Esophagus muscularis mucosa (tissue), 4 donors: ENCODE results near the gene RFX3. TPM values are rescaled to one million over a fixed set of nuclear protein-coding genes. Genes with fewer than 3 reads are reported as not detected.
A peak's percentile ranks its signal among the peaks of the same experiment; 100 is the strongest.

Experiments
- DNase-seq: peaks from one replicate; pipeline ENCODE4 v3.0.0-alpha.2; 2017; ENCODE audit errors: extremely low spot score
- H3K27ac ChIP-seq, 4 donors: fragments of 200-600 bp; sonication (generic); replicated peaks in 1 of 4; 1 replicate in 3 of 4; 2 replicates in 1 of 4; pipeline ENCODE4 v1.5.1; 2016 to 2019; ENCODE audit warnings: mild to moderate bottlenecking in 1 of 4
- H3K27me3 ChIP-seq, 4 donors: fragments of 200-600 bp; sonication (generic); one replicate each; pipeline versions ENCODE4 v1.5.1 to v1.6.0; 2016 to 2019
- H3K36me3 ChIP-seq, 4 donors: fragments of 200-600 bp; sonication (generic); one replicate each; pipeline ENCODE4 v1.5.1; 2016 to 2019
- H3K4me1 ChIP-seq, 4 donors: fragments of 200-600 bp; sonication (generic); one replicate each; pipeline ENCODE4 v1.5.1; 2016 to 2019
- H3K4me3 ChIP-seq, 4 donors: fragments of 200-600 bp; sonication (generic); 1 replicate in 2 of 4; 2 replicates in 2 of 4; pipeline ENCODE4 v1.5.1; 2016 to 2019; ENCODE audit warnings: mild to moderate bottlenecking in 4 of 4, moderate library complexity in 1 of 4
- H3K9me3 ChIP-seq, 4 donors: fragments of 200-600 bp; sonication (generic); 1 replicate in 3 of 4; 2 replicates in 1 of 4; pipeline ENCODE4 v1.5.1; 2016 to 2019
- EP300 ChIP-seq: sonication (generic); formaldehyde crosslinking; IDR thresholded peaks from one replicate; pipeline ENCODE4 v1.6.1; 2017; ENCODE audit warnings: antibody characterized with exemption
- POLR2A ChIP-seq: fragments of 450-650 bp; IDR thresholded peaks from one replicate; pipeline ENCODE4 v1.6.1; 2017; ENCODE audit warnings: antibody characterized with exemption, moderate library complexity, mild to moderate bottlenecking, low read depth
- POLR2AphosphoS5 ChIP-seq, 2 donors: sonication (generic); formaldehyde crosslinking; IDR thresholded peaks; one replicate each; pipeline ENCODE4 v1.6.1; 2017; ENCODE audit warnings: antibody characterized with exemption in 2 of 2
- whole genome bisulfite sequencing: methylation state at CpG from one replicate; pipeline ENCODE4 v1.1.5; 2018; 5-methylcytosine and 5-hydroxymethylcytosine counted together
- intact Hi-C: fragments of 100-400 bp; cut with DNase I; formaldehyde crosslinking; loops from one replicate; pipeline ENCODE4 v1.15.1; 2023
- total RNA-seq, 4 donors: library from RNA; depleted of rRNA; stranded (reverse); fragments of >200 nt; gene quantifications; one replicate each; pipeline versions ENCODE4 v1.1.0 to v1.2.1, GENCODE V29; 2016
- TF ChIP-seq, protein P1 (sequence below), 3 experiments: fragments of 200-600 bp in 2 of 3; fragments of 450-650 bp in 1 of 3; sonication (generic) in 2 of 3; IDR thresholded peaks; one replicate each; pipeline ENCODE4 v1.5.1; 2017 to 2019; ENCODE audit warnings: antibody characterized with exemption in 3 of 3, mild to moderate bottlenecking in 2 of 3, moderate library complexity in 1 of 3

Gene RFX3
- total RNA-seq, 4 donors from 2014 or later = 4.5 to 7.9 (median 5.5) TPM

DNA sequence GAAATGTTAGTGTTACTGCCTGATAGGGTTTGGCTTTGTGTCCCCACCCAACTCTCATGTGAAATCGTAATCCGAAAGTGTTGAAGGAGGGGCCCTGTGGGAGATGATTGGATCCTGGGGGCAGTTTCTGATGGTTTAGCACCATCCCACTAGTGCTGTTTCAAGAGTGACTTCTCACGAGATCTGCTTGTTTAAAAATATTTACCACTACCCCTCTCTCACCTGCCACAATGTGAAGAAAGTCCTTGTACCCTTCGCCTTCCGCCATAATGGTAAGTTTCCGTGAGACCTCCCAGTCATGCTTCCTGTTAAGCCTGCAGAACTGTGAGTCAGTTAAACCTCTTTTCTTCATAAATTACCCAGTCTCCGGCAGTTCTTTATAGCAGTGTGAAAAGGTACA lies 2.6 kb upstream of the RFX3 start:
- no peak overlapping the region for H3K27ac ChIP-seq
- 79% methylated on average over 7 of the region's 7 CpGs for WGBS
- H3K4me1 ChIP-seq = peaks cover 0 to 32% (median 31%) of the 10 kb centered on the region in 4 donors
- H3K27me3 ChIP-seq = no peaks in the 10 kb centered on the region
- no peak for TF ChIP-seq POLR2AphosphoS5 (IDR thresholded peaks at IDR 0.05)
- TF ChIP-seq, protein P1, sequence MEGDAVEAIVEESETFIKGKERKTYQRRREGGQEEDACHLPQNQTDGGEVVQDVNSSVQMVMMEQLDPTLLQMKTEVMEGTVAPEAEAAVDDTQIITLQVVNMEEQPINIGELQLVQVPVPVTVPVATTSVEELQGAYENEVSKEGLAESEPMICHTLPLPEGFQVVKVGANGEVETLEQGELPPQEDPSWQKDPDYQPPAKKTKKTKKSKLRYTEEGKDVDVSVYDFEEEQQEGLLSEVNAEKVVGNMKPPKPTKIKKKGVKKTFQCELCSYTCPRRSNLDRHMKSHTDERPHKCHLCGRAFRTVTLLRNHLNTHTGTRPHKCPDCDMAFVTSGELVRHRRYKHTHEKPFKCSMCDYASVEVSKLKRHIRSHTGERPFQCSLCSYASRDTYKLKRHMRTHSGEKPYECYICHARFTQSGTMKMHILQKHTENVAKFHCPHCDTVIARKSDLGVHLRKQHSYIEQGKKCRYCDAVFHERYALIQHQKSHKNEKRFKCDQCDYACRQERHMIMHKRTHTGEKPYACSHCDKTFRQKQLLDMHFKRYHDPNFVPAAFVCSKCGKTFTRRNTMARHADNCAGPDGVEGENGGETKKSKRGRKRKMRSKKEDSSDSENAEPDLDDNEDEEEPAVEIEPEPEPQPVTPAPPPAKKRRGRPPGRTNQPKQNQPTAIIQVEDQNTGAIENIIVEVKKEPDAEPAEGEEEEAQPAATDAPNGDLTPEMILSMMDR (IDR thresholded peaks at IDR 0.05) = no peak
- TF ChIP-seq EP300 = no peak
- no peak for TF ChIP-seq POLR2A
- no peaks in the 10 kb centered on the region for H3K9me3 ChIP-seq
- H3K36me3 ChIP-seq = no peaks in the 10 kb centered on the region
- DNase-seq = no peak
- peak overlapping the region in 2 of 4 donors; percentile 1 to 10 for H3K4me3 ChIP-seq
- intact Hi-C loops = no loop called here

DNA sequence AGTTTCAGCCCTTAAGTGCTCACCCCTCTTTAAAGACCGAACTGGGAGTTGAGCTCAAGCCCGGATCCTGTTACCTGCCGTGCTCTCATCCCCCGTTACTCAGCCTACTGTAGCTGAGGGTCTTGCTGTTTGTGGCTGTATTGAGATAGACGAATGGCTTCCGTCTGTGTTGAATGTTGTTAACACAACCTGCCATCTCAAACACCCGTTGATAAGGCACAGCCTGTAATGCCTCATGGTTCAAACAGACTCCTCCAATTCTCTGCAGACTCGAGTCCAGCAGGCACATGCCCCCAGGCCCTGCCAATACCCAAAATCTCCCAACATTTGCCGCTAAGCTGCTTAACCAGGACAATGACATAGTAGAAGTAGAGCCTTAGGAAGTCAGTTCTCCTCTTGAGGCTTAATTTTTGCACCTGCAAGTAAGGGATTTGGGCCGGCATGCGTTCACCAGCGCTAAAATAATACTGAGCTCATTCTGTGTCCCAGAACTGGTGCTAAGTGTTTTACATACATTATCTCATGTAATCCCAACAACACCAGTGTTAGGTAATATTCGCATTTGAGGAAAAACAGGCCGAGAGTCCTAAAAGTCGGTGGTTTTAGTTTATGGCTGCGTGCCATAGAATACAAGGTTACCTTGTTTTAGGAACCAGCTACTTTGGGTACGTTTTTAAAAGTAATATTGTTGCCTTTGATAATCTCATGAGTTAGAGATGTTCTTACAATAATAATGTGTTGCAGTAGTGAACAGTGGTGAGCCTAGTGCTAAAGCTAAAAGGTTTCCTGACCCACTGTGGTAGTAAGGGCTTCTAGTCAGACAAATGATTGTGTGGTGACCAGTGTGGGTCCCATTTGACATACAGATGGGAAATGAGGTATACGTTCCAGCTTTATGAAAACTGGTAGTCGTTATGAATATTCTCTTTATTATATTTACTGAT lies 1.5 kb upstream of the RFX3 start:
- intact Hi-C loops = no loop called here
- Histone ChIP-seq H3K36me3 (no peaks in the 10 kb centered on the region), H3K4me3 (peak overlapping the region; percentile 85 to 98 (median 92)), H3K27me3 (no peaks in the 10 kb centered on the region), H3K4me1 (peaks cover 0 to 43% (median 42%) of the 10 kb centered on the region in 4 donors), H3K9me3 (no peaks in the 10 kb centered on the region), H3K27ac (peak overlapping the region; percentile 99 to 100 (median 100))
- no peak for DNase-seq
- TF ChIP-seq POLR2A (no peak), EP300 (no peak), POLR2AphosphoS5 (IDR thresholded peaks at IDR 0.05) (no peak)
- TF ChIP-seq, protein P1 (IDR thresholded peaks at IDR 0.05) = no peak
- WGBS = 39% methylated on average over 13 of the region's 19 CpGs

DNA sequence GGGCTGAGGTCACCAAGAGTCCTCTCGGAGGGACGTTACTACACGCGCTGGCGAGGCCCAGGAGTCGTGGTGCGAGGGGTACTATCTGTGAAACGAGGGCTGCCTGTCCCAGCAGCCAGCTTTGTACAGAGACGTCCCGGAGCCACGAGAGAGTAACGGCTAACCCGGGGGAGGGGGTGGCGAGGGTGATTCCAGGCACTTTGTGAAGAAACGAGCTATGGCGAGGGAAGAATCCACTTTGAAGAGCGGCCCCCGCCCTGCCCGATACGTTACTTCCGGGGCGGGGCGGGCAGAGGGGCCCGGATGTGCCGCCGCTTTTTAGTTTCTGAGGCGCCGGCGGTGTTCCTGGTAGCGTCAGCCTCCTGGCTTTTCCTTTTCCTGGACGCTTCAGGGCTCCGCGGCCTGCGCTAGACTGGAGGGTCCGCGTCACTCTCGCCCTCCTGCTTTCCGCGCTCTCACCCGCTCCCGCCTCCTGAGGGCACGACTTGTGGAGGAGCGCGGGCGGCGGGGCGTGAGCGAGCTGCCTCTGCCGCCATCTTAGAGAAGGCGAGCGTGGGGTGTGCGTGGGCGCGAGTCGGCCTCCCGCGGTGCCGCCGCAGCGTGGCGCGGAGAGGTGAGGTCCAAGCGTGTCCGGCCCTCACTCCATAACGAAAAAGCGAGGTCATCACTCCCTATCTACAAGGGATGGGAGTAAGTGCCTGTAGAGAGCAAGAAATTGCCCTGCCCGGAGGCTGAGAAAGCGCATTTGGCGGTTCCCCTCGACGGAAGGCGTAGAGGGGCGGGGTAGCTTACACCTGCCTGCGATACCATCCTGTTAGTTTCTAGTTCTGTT lies 580 bp upstream of the RFX3 start:
- intact Hi-C loops = no loop called here
- Histone ChIP-seq H3K4me1 (peaks cover 0 to 48% (median 46%) of the 10 kb centered on the region in 4 donors), H3K36me3 (no peaks in the 10 kb centered on the region), H3K27me3 (no peaks in the 10 kb centered on the region), H3K9me3 (no peaks in the 10 kb centered on the region), H3K27ac (peak overlapping the region; percentile 99 to 100 (median 100)), H3K4me3 (peak overlapping the region; percentile 85 to 98 (median 92))
- 1% methylated on average over 12 of the region's 74 CpGs for WGBS
- no peak for TF ChIP-seq EP300
- TF ChIP-seq POLR2A = peak; percentile 74
- TF ChIP-seq POLR2AphosphoS5 (IDR thresholded peaks at IDR 0.05) = peak; percentile 88 to 97
- peak; percentile 96 for DNase-seq

DNA sequence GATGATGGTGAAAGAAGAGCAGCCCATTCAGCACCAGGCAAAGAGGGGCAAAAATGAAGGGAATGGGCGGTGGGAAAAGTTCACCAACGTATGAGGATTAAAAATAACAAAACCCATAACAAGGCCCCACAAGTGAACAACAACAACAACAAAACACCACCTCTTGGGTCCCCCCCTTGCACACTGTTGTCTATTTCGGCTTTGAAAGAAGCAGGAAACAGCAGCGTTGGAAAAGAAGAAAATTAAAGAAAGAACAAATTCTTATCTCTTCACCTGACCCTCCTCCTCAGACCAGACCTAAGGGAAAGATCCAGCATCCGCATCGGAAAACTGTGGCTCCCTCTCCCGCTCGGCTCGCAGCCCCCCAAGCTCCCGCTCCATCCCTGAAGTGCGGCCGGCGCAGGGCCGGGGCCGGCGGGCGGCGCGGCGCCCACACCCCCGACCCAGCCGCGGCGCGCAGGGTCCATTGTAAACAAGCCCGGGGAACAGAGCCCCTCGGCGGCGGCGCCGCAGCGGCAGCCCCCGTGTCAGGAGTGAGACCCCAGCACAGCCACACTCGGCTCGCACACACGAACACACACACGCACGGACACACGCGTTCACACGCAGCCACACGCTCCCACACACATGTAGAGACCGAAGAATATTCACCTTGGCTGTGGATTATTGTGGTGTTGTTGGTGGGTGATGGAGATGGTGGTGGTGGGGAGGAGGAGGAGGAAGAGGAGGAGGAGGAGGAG lies 535 bp downstream of the RFX3 start:
- TF ChIP-seq, protein P1 (IDR thresholded peaks at IDR 0.05) = no peak
- no peak for TF ChIP-seq EP300
- Histone ChIP-seq H3K4me1 (peaks cover 0 to 48% (median 46%) of the 10 kb centered on the region in 4 donors), H3K36me3 (no peaks in the 10 kb centered on the region), H3K4me3 (peak overlapping the region; percentile 85 to 98 (median 92)), H3K27ac (peak overlapping the region; percentile 99 to 100 (median 100)), H3K9me3 (no peaks in the 10 kb centered on the region), H3K27me3 (no peaks in the 10 kb centered on the region)
- intact Hi-C loops = no loop called here
- no peak for DNase-seq
- WGBS = under 1% methylated on average over 11 of the region's 43 CpGs
